ENCODE measurements around the gene VSTM1.

VSTM1 gene

GRCh38 chr19:54094426-54095000, 30.8 kb upstream of the VSTM1 start:
- TF ChIP-seq REST (IDR thresholded peaks at IDR 0.05; ENCODE audit: insufficient read depth in 1 of 2, low read depth in 2 of 2, low read length in 2 of 2) = no peak

- TF ChIP-seq FOXP2 (optimal IDR thresholded peaks at IDR 0.05; ENCODE audit: borderline replicate concordance, extremely low read depth, extremely low read length, insufficient read depth) = no peak
- no peak for TF ChIP-seq POLR2AphosphoS5 (IDR thresholded peaks at IDR 0.05; ENCODE audit: low read depth, low read length)
- TF ChIP-seq TAF1 (IDR thresholded peaks at IDR 0.05; ENCODE audit: borderline replicate concordance, insufficient read depth, low read length) = no peak
- TF ChIP-seq SIN3A (IDR thresholded peaks at IDR 0.05; ENCODE audit: borderline replicate concordance, insufficient read depth, low read length) = no peak
- no peak for TF ChIP-seq REST (IDR thresholded peaks at IDR 0.05; ENCODE audit: insufficient read depth in 1 of 2, low read depth in 2 of 2, low read length in 2 of 2)
Observed at GRCh38 chr19:54084410-54084809, 20.7 kb upstream of the VSTM1 start.

- no peak for TF ChIP-seq POLR2AphosphoS5 (IDR thresholded peaks at IDR 0.05; ENCODE audit: low read depth, low read length)
Observed at GRCh38 chr19:54081032-54081431, 17.3 kb upstream of the VSTM1 start, which contains the start of gene TARM1. Gene TARM1 (minus strand): TSS chr19:54081365. CDS start chr19:54081340, 25 bp downstream.

- no peak for TF ChIP-seq POLR2AphosphoS5 (IDR thresholded peaks at IDR 0.05; ENCODE audit: low read depth, low read length)
- no peak for TF ChIP-seq SIN3A (IDR thresholded peaks at IDR 0.05; ENCODE audit: borderline replicate concordance, insufficient read depth, low read length)
- TF ChIP-seq FOXP2 (optimal IDR thresholded peaks at IDR 0.05; ENCODE audit: borderline replicate concordance, extremely low read depth, extremely low read length, insufficient read depth) = no peak
- TF ChIP-seq TAF1 (IDR thresholded peaks at IDR 0.05; ENCODE audit: borderline replicate concordance, insufficient read depth, low read length) = no peak
- no peak for TF ChIP-seq REST (IDR thresholded peaks at IDR 0.05; ENCODE audit: insufficient read depth in 1 of 2, low read depth in 2 of 2, low read length in 2 of 2)
Observed at GRCh38 chr19:54077334-54077733, 13.6 kb upstream of the VSTM1 start.

GRCh38 chr19:54074851-54075250, 11.2 kb upstream of the VSTM1 start:
- no peak for TF ChIP-seq SIN3A (IDR thresholded peaks at IDR 0.05; ENCODE audit: borderline replicate concordance, insufficient read depth, low read length)
- TF ChIP-seq FOXP2 (optimal IDR thresholded peaks at IDR 0.05; ENCODE audit: borderline replicate concordance, extremely low read depth, extremely low read length, insufficient read depth) = no peak
- TF ChIP-seq REST (IDR thresholded peaks at IDR 0.05; ENCODE audit: insufficient read depth in 1 of 2, low read depth in 2 of 2, low read length in 2 of 2) = no peak
- no peak for TF ChIP-seq TAF1 (IDR thresholded peaks at IDR 0.05; ENCODE audit: borderline replicate concordance, insufficient read depth, low read length)
- TF ChIP-seq POLR2AphosphoS5 (IDR thresholded peaks at IDR 0.05; ENCODE audit: low read depth, low read length) = no peak

Measured in PFSK-1 (cell line).